Measurements from ENCODE around the gene PNMA6F.

The PNMA6F gene

DNA sequence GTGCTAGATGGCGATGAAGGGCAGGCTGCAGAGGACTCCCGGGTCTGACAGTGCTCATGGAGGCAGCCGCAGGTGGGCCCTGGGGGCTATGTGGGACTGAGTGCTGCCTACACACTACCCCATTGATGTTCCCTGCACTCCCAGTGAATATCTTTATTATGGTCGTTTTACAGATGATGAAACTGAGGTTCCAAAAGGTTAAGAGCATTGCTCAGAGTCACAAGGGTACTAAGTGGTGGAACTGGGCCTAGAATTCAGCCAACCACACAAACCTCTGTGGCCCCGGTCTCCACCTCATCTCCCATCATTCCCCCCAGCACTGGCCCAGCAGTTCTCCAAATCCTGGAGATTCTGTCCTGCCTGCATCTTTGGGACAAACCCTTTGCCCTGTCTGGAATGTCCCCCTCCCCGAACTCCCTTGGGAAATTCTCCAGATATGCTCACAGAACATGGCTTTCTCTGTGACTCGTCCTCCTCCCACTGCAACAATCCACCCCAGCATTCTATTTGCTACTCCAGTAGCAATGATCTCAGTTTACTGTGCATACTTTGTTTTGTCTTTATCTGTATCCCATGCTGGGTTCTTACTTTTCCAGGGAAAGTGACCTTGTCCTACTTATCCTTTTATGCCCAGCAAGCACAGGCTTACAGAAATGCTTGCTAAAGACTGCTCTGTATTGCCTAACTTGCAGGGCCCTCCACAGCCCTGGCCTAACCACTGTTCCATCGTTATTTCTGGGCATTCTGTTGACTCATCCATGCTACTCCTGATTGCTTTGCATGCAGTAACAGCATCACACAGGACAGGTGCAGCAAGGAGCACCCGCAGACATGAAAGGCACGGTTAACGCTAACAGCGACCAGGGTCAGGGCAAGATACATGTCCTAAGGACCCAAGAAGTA is 14.0 kb downstream of the PNMA6F start:
- H3K4me3 ChIP-seq = no peak overlapping the region
- TF ChIP-seq, protein P1, sequence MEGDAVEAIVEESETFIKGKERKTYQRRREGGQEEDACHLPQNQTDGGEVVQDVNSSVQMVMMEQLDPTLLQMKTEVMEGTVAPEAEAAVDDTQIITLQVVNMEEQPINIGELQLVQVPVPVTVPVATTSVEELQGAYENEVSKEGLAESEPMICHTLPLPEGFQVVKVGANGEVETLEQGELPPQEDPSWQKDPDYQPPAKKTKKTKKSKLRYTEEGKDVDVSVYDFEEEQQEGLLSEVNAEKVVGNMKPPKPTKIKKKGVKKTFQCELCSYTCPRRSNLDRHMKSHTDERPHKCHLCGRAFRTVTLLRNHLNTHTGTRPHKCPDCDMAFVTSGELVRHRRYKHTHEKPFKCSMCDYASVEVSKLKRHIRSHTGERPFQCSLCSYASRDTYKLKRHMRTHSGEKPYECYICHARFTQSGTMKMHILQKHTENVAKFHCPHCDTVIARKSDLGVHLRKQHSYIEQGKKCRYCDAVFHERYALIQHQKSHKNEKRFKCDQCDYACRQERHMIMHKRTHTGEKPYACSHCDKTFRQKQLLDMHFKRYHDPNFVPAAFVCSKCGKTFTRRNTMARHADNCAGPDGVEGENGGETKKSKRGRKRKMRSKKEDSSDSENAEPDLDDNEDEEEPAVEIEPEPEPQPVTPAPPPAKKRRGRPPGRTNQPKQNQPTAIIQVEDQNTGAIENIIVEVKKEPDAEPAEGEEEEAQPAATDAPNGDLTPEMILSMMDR (IDR thresholded peaks at IDR 0.05) = no peak
- DNase-seq (ENCODE audit: low spot score) = peak; percentile 45
- no peak overlapping the region for H3K27ac ChIP-seq

DNA sequence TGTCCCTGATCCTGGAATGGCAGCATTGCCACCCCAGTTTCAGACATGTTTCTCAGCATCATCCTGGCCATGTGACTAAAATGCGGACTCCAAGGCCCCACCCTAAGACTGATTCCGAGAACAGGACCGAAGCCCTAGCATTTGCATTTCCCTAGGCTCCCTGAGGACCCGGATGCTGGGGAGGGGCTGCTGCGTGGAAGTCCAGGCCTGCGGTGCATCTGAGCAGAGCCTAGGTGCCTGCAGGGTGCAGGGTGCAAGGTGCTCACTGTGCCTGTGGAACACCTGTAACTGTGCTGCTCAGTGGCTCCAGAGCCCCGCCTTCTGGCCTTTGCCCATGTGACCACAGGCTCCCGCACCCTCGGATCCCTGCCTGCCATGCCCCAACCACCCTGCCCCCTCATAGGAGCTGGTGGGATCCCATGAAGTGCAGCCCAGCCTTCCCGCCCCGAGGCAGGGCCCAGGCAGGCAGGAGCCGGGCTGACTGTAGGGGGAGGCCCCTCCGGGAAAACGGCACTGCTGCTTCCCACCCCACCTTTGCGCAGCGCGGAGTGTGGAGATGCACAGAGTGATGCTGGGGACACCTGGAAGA is 14.9 kb downstream of the PNMA6F start:
- no peak overlapping the region for H3K4me3 ChIP-seq
- TF ChIP-seq, protein P1 (IDR thresholded peaks at IDR 0.05) = no peak
- DNase-seq (ENCODE audit: low spot score) = peak; percentile 47

DNA sequence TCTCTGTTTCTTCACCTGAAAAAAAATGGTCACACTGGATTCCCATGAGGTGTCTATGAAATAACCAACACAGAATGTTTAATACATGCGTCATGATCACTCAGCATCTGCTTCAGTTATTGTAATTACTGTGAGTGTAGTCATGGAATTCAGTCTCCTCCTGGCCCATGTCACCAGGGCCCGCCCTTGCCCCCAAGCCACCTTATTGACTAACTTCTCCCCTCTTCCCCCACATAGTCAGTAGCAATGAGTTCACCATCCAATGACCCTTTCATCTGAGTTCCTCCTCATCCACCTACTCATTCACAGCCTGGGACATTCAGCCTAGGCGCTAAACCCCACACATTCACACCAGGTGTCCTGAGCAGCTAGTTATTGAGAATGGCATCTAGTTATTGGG is 15.6 kb downstream of the PNMA6F start:
- TF ChIP-seq, protein P1 (IDR thresholded peaks at IDR 0.05) = no peak
- Histone ChIP-seq H3K4me3 (no peak overlapping the region), H3K27ac (no peak overlapping the region)
- peak; percentile 49 for DNase-seq (ENCODE audit: low spot score)

More for the DNA sequence above, 14.9 kb downstream of the PNMA6F start:
- no peak overlapping the region for H3K27ac ChIP-seq

DNA sequence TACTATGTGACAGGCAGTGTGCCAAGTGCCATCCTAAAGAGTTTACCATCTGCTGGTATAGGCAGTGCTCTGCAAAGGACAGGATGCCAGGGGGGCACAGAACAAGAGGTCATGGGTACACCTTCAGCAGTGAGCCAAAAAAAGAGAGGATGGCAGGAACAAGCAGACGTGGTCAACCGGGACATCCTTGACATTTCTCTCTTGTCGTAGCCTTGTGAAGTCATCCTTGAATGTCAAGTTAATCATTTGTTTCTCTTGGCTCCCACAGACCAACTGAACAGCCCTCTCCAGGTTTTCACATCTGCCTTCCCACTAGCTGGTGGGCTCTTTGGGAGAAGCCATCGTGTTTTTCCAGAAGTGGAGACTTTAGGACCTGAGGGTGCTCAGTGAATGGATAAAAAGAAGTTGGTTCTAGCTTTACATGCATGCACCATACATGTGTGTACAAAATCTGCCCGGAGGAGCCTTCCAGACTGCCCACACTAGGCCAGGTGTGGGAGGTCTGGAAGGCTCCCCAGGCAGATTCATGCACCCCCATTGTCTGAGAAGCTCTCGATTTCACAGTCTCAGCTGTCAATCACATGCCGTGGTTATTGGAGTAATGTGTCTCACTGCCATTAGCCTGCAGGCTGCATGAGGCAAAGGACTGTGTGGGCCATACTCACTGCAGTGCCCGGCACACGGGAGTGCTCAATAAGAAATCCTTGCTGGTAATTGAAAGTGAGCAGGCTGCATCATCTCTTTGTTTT is 16.4 kb downstream of the PNMA6F start:
- peak; percentile 47 for DNase-seq (ENCODE audit: low spot score)
- Histone ChIP-seq H3K27ac (no peak overlapping the region), H3K4me3 (no peak overlapping the region)
- TF ChIP-seq, protein P1 (IDR thresholded peaks at IDR 0.05) = no peak

DNA sequence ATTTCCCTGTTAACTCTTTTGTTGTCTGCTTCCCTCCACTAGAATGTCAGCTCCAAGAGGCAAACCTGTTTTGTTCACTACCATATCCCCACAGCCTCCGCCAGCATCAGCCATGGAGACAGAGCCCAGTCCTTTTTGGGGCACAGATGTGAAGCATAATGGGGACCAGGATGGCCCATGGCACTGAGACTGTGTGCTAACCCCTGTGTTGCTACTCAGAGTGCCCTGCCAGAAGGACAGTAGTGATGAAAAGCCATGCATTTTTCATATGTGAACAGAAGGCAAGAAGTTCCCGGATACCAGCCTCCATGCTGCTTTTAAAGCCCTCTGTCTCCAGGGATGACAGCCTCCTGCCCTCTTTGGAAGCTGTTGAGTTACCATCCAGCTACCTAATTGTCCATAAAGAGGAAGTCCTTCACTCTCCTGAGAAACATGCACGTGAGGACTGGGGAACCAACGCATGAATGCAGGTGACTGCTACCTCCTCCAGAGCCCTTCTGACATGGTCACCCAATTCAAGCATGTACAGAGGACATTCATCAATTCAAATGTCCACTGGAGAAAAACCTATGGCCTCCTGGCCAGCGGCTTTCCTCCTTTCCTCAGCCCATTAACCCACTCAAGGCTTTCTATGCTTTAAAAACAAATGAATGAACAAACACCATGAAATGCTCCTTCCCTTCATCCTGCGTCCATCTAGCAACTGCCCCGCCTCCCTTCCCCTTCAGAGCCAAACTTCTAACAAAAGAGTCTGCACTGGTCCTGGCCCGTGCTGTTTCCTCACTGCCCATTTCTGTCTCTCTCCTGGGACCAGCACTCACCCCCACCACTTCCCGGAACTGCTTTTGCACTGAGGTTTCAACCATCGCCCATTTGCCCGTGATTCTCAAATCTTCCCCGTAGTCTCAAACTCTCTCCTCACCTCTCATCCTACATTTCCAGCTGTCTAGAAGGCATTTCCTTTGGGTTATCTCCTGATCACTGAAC is 18.0 kb downstream of the PNMA6F start:
- H3K27ac ChIP-seq = no peak overlapping the region
- TF ChIP-seq, protein P1 (IDR thresholded peaks at IDR 0.05) = no peak
- no peak overlapping the region for H3K4me3 ChIP-seq
- peak; percentile 54 for DNase-seq (ENCODE audit: low spot score)

DNA sequence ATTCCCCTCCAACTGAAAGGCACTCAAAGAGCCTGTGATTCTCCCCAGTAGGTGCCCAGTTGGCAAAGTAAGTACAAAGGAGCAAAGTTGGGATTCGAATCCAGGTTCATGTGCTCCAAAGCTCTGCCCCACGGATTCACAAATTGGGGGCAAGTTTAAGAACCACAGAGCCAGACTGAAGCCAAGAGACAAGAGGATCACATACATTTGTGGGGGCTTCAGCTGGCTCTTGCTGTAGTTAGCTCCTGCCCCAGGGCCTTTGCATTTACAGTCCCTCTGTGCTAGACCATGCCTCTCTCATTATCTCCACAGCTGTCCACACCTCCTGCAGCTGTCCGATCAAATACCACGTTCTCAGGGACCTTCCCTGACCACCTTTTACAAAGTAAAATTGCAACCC is 18.8 kb downstream of the PNMA6F start:
- DNase-seq (ENCODE audit: low spot score) = peak; percentile 29

More for the DNA sequence above, 18.8 kb downstream of the PNMA6F start:
- H3K4me3 ChIP-seq = no peak overlapping the region
- TF ChIP-seq, protein P1 (IDR thresholded peaks at IDR 0.05) = no peak
- no peak overlapping the region for H3K27ac ChIP-seq

All from coronary artery (tissue), 2 donors.